ENCODE results near the gene TCP11L2. TPM values are rescaled to one million over a fixed set of nuclear protein-coding genes. Genes with fewer than 3 reads are reported as not detected.
A peak's percentile ranks its signal among the peaks of the same experiment; 100 is the strongest.

TCP11L2 gene
- total and polyA plus RNA-seq, 9 of the 15 experiments (the other 6 are each of a cell fraction or from before 2014, with no cell fraction given) = 0.39 to 4.5 (median 1.3) TPM

DNA sequence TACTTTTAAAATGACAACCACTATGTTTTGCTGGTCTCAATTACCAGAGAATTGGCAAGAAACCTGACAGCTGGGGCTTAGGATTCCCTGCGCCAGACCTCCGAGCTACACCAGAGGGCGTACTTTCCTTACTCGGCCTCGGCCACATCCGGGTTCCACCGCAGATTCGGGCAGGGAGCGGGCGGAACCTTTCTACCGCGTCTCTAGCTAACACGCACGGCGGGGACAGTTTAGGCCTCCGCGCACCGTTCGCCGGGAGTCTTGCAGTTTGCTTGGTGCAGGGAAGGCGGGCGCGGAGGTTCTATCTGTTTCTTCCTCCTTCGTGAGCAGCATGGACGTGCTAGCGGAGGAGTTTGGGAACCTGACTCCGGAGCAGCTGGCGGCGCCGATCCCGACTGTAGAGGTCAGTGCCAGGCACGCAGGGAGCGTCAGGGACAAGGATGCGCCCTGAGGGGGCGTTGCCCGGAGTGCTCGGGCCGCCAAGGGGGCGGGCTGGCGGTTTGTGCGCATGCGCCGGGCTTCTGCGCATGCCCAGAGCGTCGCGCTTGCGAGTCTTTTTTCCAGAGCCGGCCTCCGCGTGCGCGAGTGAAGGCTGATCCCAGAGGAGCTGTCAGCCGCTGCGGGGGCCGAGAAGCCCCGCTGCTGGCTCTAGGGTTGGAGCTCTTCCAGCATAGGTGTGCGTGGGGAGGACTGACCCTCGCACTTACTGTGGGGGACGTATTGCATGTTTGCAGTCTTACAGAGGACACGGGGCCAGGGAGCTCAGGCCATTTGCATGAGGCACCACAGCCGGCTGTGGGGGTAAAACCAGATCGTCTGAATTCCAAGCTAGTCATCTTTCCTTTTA lies 55.2 kb downstream of the TCP11L2 start, which contains the start of gene POLR3B (continued):
- TF ChIP-seq, protein P1, sequence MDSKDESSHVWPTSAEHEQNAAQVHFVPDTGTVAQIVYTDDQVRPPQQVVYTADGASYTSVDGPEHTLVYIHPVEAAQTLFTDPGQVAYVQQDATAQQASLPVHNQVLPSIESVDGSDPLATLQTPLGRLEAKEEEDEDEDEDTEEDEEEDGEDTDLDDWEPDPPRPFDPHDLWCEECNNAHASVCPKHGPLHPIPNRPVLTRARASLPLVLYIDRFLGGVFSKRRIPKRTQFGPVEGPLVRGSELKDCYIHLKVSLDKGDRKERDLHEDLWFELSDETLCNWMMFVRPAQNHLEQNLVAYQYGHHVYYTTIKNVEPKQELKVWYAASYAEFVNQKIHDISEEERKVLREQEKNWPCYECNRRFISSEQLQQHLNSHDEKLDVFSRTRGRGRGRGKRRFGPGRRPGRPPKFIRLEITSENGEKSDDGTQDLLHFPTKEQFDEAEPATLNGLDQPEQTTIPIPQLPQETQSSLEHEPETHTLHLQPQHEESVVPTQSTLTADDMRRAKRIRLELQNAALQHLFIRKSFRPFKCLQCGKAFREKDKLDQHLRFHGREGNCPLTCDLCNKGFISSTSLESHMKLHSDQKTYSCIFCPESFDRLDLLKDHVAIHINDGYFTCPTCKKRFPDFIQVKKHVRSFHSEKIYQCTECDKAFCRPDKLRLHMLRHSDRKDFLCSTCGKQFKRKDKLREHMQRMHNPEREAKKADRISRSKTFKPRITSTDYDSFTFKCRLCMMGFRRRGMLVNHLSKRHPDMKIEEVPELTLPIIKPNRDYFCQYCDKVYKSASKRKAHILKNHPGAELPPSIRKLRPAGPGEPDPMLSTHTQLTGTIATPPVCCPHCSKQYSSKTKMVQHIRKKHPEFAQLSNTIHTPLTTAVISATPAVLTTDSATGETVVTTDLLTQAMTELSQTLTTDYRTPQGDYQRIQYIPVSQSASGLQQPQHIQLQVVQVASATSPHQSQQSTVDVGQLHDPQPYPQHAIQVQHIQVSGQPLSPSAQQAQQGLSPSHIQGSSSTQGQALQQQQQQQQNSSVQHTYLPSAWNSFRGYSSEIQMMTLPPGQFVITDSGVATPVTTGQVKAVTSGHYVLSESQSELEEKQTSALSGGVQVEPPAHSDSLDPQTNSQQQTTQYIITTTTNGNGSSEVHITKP (IDR thresholded peaks at IDR 0.05; ENCODE audit: partially characterized antibody) = peak; percentile 30
- peak; percentile 72; the same call in 1 of the 2 replicates for TF ChIP-seq PHF21A (IDR thresholded peaks at IDR 0.05; ENCODE audit: borderline replicate concordance, low read depth)
- TF ChIP-seq, protein P2, sequence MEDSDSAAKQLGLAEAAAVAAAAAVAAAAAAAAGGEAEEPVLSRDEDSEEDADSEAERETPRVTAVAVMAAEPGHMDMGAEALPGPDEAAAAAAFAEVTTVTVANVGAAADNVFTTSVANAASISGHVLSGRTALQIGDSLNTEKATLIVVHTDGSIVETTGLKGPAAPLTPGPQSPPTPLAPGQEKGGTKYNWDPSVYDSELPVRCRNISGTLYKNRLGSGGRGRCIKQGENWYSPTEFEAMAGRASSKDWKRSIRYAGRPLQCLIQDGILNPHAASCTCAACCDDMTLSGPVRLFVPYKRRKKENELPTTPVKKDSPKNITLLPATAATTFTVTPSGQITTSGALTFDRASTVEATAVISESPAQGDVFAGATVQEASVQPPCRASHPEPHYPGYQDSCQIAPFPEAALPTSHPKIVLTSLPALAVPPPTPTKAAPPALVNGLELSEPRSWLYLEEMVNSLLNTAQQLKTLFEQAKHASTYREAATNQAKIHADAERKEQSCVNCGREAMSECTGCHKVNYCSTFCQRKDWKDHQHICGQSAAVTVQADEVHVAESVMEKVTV (CRISPR knock-in tag; IDR thresholded peaks at IDR 0.05) = peak; percentile 64; the same call in 1 of the 2 replicates
- TF ChIP-seq SAP30 (IDR thresholded peaks at IDR 0.05; ENCODE audit: borderline replicate concordance, insufficient read depth, low read depth, low read length, poor library complexity, severe bottlenecking) = peak; percentile 58
- TF ChIP-seq TOE1 (IDR thresholded peaks at IDR 0.05; ENCODE audit: borderline replicate concordance) = peak; percentile 81
- TF ChIP-seq TOE1 (CRISPR knock-in tag; IDR thresholded peaks at IDR 0.05; ENCODE audit: borderline replicate concordance, low read depth) = no peak
- peak; percentile 91; the same call in 1 of the 2 replicates for TF ChIP-seq OTX1 (CRISPR knock-in tag; IDR thresholded peaks at IDR 0.05)
- TF ChIP-seq TAL1 (IDR thresholded peaks at IDR 0.05) = no peak
- TF ChIP-seq, protein P3, sequence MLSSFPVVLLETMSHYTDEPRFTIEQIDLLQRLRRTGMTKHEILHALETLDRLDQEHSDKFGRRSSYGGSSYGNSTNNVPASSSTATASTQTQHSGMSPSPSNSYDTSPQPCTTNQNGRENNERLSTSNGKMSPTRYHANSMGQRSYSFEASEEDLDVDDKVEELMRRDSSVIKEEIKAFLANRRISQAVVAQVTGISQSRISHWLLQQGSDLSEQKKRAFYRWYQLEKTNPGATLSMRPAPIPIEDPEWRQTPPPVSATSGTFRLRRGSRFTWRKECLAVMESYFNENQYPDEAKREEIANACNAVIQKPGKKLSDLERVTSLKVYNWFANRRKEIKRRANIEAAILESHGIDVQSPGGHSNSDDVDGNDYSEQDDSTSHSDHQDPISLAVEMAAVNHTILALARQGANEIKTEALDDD (IDR thresholded peaks at IDR 0.05) = peak; percentile 46; the same call in 1 of the 2 replicates
- TF ChIP-seq NFIC (IDR thresholded peaks at IDR 0.05) = peak; percentile 46
- no peak; the same call in 1 of the 2 replicates for TF ChIP-seq ZC3H11A (IDR thresholded peaks at IDR 0.05; ENCODE audit: low read depth, low read length)
- TF ChIP-seq MCM7 (IDR thresholded peaks at IDR 0.05) = no peak
- TF ChIP-seq ZNF668 (CRISPR knock-in tag; IDR thresholded peaks at IDR 0.05) = 0 out of 2 replicates have a peak, but pooled peaks have one; percentile 16
- no peak for TF ChIP-seq POLR3G (IDR thresholded peaks at IDR 0.05; ENCODE audit: extremely low read depth, insufficient read length, insufficient replicate concordance)
- 0 out of 2 replicates have a peak, but pooled peaks have one; percentile 55 for TF ChIP-seq ZNF584 (CRISPR knock-in tag; IDR thresholded peaks at IDR 0.05; ENCODE audit: low read depth)
- TF ChIP-seq, protein P4, sequence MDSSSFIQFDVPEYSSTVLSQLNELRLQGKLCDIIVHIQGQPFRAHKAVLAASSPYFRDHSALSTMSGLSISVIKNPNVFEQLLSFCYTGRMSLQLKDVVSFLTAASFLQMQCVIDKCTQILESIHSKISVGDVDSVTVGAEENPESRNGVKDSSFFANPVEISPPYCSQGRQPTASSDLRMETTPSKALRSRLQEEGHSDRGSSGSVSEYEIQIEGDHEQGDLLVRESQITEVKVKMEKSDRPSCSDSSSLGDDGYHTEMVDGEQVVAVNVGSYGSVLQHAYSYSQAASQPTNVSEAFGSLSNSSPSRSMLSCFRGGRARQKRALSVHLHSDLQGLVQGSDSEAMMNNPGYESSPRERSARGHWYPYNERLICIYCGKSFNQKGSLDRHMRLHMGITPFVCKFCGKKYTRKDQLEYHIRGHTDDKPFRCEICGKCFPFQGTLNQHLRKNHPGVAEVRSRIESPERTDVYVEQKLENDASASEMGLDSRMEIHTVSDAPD (CRISPR knock-in tag; IDR thresholded peaks at IDR 0.05) = no peak
- TF ChIP-seq NR2F6 (CRISPR knock-in tag; IDR thresholded peaks at IDR 0.05) = peak; percentile 87; the same call in 1 of the 2 replicates
- TF ChIP-seq, protein P5, sequence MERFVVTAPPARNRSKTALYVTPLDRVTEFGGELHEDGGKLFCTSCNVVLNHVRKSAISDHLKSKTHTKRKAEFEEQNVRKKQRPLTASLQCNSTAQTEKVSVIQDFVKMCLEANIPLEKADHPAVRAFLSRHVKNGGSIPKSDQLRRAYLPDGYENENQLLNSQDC (CRISPR knock-in tag; IDR thresholded peaks at IDR 0.05) = no peak
- TF ChIP-seq ZNF445 (CRISPR knock-in tag; IDR thresholded peaks at IDR 0.05; ENCODE audit: low read depth) = 0 out of 2 replicates have a peak, but pooled peaks have one; percentile 50
